ENCODE data around the gene ABCG5.

Gene ABCG5

DNA sequence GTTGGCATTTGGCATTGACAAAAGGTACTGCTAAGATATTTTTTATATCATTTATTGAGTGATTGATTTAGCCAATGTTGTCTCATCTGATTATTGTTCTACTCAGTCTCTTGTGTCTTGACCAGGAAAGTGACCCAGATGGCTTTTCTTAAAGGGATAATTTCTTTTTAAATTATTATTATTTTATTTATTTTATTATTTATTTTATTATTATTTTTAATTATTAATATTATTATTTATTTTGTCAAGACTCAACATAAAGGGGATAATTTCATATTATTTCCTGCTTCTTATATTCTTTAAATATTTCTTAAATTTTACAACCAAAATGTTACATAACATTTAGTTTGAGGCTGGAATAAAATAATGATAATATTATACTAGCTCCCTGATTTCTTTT lies 37.7 kb downstream of the ABCG5 start:
- no peaks in the 10 kb centered on the region for H3K36me3 Mint-ChIP-seq
- no peak overlapping the region for H3K4me3 Mint-ChIP-seq
- DNase-seq (ENCODE audit: low spot score in 2 of 2) = no peak
- H3K9me3 Mint-ChIP-seq = no peaks in the 10 kb centered on the region
- no peak for ATAC-seq
- no peaks in the 10 kb centered on the region for H3K4me1 Mint-ChIP-seq
- no peak overlapping the region for H3K27ac Mint-ChIP-seq

DNA sequence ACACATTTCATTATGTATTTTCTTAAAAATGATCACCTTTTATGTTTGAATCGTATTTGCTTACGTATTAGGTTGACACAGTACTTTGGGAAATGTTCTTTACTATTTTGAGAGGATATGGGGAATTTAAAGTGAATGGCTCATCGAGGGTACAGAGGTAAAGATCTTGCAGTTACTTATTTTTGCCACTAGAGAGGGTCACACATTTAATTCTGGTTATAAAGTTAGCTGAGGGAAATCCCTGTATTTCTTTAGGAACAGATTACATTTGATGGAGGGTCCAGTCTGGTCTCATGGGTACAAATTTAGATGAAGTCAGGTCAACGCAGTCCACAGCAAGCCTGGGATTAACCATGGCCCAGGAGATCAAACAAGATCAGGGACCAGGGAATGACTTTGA lies 40.3 kb downstream of the ABCG5 start:
- DNase-seq (ENCODE audit: low spot score in 2 of 2) (no peak), ATAC-seq (no peak)
- no peaks in the 10 kb centered on the region for H3K9me3 Mint-ChIP-seq
- no peak overlapping the region for H3K27ac Mint-ChIP-seq
- H3K4me1 Mint-ChIP-seq = no peaks in the 10 kb centered on the region
- H3K4me3 Mint-ChIP-seq = no peak overlapping the region
- no peaks in the 10 kb centered on the region for H3K36me3 Mint-ChIP-seq

DNA sequence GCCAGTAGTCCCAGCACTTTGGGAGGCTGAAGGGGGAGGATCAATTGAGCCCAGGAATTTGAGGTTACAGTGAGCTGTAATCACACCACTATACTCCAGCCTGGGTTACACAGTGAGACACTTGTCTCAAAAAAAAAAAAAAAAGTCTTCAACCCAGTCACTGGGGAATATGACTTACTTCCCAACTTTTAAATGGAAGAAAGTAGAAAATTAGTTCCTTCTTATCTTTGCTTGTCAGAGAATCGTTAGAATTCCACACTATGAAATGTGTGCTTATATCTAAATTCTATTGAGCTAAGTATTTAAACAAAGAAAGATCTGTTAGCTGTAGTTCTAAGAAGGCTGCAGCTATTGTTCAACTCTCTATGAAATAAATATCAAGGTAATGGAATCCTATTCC lies 42.4 kb downstream of the ABCG5 start:
- Mint-ChIP-seq H3K9me3 (no peaks in the 10 kb centered on the region), H3K27ac (no peak overlapping the region), H3K4me1 (no peaks in the 10 kb centered on the region), H3K4me3 (no peak overlapping the region), H3K36me3 (peaks cover under 1% of the 10 kb centered on the region)
- ATAC-seq (no peak), DNase-seq (ENCODE audit: low spot score in 2 of 2) (no peak)

DNA sequence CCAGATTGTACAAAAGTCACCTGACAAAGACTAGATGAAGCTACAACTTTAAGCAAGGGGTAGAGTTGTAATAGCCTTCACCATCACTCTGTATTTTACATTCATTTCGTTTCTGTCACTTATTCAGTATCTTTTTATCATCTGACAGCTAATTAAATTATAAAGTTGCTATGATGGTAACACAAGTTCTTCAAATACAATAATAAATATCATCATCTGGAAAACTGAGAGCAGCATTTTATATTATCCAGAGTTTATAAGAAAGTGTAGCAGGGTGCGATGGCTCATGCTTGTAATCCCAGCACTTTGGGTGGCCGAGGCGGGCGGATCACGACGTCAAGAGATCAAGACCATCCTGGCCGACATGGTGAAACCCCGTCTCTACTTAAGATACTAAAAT lies 43.7 kb downstream of the ABCG5 start:
- Mint-ChIP-seq H3K27ac (no peak overlapping the region), H3K4me1 (no peaks in the 10 kb centered on the region)

DNA sequence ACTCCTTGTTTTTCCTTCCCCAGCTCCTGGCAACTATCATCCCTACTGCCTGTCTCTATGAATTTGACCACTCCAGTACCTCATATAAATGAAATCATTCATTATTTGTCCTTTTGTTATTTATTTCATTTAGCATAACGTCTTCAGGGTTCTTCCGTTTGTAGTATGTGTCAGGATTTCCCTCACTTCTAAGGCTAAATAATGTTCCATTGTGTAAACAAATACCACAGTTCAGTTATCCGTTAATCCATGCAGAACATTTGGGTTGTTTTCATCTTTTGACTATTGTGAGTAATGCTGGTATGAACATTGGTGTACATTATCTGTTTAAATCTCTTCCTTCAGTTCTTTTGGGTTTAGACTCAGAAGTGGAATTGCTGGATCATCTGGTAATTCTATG lies 46.0 kb downstream of the ABCG5 start:
- Mint-ChIP-seq H3K27ac (no peak overlapping the region), H3K36me3 (peaks cover 7% of the 10 kb centered on the region)
- no peak for ATAC-seq

More for the DNA sequence above, 43.7 kb downstream of the ABCG5 start:
- ATAC-seq = no peak
- H3K36me3 Mint-ChIP-seq = peaks cover 7% of the 10 kb centered on the region
- H3K9me3 Mint-ChIP-seq = no peaks in the 10 kb centered on the region
- no peak for DNase-seq (ENCODE audit: low spot score in 2 of 2)
- no peak overlapping the region for H3K4me3 Mint-ChIP-seq

DNA sequence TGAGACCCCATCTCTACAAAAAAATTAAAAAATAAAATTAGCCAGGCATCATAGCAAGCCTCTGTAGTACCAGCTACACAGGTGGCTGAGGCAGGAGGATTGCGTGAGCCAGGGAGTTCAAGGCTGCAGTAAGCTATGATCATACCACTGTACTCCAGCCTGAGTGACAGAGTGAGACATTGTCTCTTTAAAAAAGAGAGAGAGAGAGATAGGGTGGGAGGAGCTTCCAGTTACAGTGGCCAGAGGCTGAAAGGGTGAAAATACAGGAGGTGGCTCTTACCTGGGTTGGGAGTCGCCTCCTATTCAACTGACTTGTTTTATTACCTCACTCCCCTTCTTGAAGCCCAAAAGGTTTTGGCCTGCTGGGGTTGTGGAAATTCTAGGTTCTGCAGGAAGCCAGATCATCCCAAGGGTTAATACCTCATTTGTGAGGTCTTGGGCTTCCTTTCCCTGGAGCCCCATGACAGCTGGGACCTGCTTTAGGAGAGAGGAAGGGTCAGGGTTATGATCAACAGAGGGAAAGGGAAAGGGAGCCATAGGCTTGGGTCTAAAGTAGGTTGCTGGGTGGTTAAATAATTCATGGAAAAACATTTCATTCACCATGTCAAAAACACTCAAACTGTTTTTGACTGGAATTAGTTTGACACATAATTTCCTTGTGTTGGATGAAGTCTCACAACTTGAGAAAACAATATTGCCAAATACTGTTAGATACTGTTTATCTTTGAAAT lies 47.4 kb downstream of the ABCG5 start:
- Mint-ChIP-seq H3K9me3 (no peaks in the 10 kb centered on the region), H3K4me3 (no peak overlapping the region), H3K27ac (no peak overlapping the region), H3K36me3 (peaks cover 7% of the 10 kb centered on the region), H3K4me1 (no peaks in the 10 kb centered on the region)
- no peak for DNase-seq (ENCODE audit: low spot score in 2 of 2)
- ATAC-seq = no peak

More for the DNA sequence above, 46.0 kb downstream of the ABCG5 start:
- H3K9me3 Mint-ChIP-seq = no peaks in the 10 kb centered on the region
- no peaks in the 10 kb centered on the region for H3K4me1 Mint-ChIP-seq
- DNase-seq (ENCODE audit: low spot score in 2 of 2) = no peak
- H3K4me3 Mint-ChIP-seq = no peak overlapping the region

DNA sequence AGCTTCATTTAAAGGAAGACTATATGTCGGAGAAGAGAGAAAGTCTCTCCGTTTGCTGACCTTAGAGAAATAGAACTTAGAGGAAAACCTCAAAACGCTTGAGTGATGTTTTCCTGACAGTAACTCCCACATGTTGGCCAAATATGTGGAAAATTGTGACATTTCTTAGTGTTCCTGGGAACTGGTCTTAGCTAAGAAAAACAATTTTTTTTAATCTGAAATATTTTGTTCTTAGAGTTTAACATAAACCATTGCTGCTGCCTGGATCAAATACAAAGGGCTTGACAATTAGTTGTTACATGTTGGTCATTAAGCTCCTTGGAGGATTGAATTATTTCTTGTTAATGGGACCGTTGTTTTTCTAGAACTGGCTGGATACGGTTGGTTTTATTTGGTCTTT lies 48.5 kb downstream of the ABCG5 start:
- Mint-ChIP-seq H3K4me3 (no peak overlapping the region), H3K27ac (no peak overlapping the region), H3K36me3 (peaks cover 7% of the 10 kb centered on the region), H3K4me1 (no peaks in the 10 kb centered on the region), H3K9me3 (no peaks in the 10 kb centered on the region)
- no peak for ATAC-seq
- DNase-seq (ENCODE audit: low spot score in 2 of 2) = no peak

DNA sequence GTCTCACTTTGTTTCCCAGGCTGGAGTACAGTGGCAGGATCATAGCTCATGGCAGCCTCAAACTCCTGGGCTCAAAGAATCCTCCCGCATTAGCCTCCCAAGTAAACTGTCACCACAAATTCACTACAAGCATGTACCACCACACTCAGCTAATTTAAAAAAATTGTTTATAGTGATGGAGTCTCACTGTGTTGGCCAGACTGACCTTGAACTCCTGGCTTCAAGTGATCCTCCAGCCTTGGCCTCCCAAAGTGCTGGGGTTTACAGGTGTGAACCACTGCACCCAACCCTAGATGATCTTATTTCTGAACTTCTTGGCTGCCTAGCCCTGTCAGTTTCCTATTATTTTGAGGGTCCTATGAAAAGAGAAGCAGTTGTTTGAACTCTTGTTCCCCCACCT lies 50.0 kb downstream of the ABCG5 start:
- Mint-ChIP-seq H3K4me1 (no peaks in the 10 kb centered on the region), H3K4me3 (no peak overlapping the region), H3K9me3 (no peaks in the 10 kb centered on the region), H3K36me3 (peaks cover 7% of the 10 kb centered on the region), H3K27ac (no peak overlapping the region)
- ATAC-seq = no peak
- no peak for DNase-seq (ENCODE audit: low spot score in 2 of 2)

DNA sequence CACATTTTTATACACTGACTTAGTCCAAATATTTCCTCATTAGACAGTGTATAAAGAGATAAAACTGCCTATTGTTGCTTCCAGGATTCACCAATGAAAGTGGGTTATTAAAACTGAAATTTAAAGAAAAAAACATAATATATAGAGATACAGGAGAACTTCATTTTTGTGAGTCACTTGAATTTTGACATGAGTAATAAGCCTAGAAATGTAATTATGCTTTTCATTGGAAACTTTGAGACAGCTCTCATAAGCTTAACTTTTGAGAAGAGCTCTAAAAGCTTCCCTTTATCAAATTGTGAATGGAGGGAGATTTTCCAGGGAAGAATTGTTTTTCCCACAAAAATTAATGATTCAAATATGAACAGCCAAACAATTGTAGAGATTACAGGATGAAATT lies 50.7 kb downstream of the ABCG5 start:
- H3K4me3 Mint-ChIP-seq = no peak overlapping the region
- DNase-seq (ENCODE audit: low spot score in 2 of 2) = no peak
- H3K27ac Mint-ChIP-seq = no peak overlapping the region
- H3K9me3 Mint-ChIP-seq = no peaks in the 10 kb centered on the region
- ATAC-seq = no peak
- H3K36me3 Mint-ChIP-seq = peaks cover 7% of the 10 kb centered on the region
- no peaks in the 10 kb centered on the region for H3K4me1 Mint-ChIP-seq

DNA sequence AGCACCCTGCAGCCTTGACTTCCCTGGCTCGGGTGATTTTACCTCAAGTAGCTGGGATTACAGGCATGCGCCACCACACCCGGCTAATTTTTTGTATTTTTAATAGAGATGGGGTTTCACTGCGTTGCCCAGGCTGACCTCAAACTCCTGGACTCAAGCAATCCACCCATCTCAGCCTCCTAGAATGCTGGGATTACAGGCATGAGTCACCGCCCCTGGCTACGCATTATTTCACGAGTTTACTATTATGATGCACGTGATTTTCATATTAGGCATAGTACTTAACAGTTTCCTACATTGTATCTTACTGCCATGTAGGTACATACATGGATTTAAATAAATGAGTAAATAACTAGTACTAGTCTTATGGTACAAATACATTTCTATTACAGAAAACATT lies 60.4 kb downstream of the ABCG5 start:
- H3K27ac Mint-ChIP-seq = no peak overlapping the region
- peaks cover 13% of the 10 kb centered on the region for H3K4me1 Mint-ChIP-seq
- no peaks in the 10 kb centered on the region for H3K9me3 Mint-ChIP-seq
- no peak for ATAC-seq
- no peaks in the 10 kb centered on the region for H3K36me3 Mint-ChIP-seq
- no peak overlapping the region for H3K4me3 Mint-ChIP-seq
- no peak for DNase-seq (ENCODE audit: low spot score in 2 of 2)

DNA sequence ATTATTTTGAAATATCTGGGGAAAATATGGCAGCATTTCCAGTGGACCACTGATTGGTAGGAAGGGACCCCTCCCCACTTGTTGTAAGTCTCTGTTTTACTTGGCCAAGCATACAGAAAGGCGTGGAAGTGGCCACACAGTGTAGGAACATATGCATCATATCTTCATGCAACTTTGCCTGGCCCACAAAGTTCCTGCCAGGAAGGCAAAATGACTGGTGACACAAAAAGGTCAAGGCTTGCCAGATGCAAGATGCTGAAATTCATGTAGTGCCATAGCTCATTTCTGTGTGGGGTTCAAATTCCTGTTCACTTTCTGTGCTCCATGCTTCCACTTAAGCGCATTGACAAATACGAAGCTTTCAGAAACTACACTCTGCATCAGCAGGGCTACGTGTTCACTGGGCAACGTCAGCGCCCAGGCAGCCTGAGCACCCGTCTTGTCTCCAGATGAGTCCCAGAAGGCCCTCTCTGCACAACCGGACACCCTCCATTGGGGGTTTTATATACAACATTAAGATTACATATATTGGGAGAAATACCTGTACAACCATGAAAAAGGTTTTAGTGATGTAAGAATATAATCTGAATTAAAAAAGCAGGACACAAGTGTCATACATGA lies 61.2 kb downstream of the ABCG5 start:
- DNase-seq (ENCODE audit: low spot score in 2 of 2) = no peak
- ATAC-seq = no peak
- no peaks in the 10 kb centered on the region for H3K36me3 Mint-ChIP-seq
- no peaks in the 10 kb centered on the region for H3K9me3 Mint-ChIP-seq
- H3K27ac Mint-ChIP-seq = no peak overlapping the region
- peaks cover 13% of the 10 kb centered on the region for H3K4me1 Mint-ChIP-seq
- H3K4me3 Mint-ChIP-seq = no peak overlapping the region

DNA sequence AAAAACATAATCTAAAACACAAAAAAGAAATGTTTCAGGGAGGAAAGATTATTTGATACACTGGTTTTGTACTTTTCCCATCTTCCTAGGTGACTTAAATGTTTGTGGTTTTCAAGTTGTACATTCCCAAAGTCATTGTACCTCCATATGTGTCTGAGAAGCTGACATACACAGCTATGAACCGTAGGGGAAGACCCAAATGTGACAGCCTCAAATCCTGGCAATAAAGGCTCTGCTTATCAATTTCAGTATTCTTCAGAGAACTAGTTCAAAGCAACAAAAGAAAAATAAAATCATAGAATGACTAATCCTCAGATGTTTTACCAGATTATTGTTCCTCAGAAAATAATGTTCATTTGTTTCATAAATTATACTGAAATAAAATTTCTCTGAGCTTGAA lies 62.3 kb downstream of the ABCG5 start:
- H3K4me3 Mint-ChIP-seq = no peak overlapping the region
- H3K36me3 Mint-ChIP-seq = no peaks in the 10 kb centered on the region
- ATAC-seq (no peak), DNase-seq (ENCODE audit: low spot score in 2 of 2) (no peak)
- H3K4me1 Mint-ChIP-seq = peaks cover 13% of the 10 kb centered on the region
- no peaks in the 10 kb centered on the region for H3K9me3 Mint-ChIP-seq
- no peak overlapping the region for H3K27ac Mint-ChIP-seq

DNA sequence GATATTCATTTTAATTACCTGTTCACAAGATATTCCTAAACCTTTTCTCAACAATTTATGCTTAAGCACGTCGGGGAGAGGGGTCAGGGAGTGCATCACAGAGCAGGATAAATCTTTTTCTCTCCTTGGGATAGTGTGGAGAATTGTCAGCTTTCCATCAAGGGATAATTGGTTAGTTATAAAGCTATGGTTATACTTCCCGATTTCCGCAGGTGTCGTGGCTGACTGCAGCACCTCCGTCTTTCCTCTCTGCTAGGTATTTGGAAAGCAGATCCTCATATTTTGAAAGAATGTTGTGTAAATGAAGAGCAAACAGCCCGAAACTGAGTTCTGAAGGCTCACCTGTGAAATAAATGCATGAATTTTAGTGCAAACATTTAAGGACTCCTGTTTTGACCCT lies 64.0 kb downstream of the ABCG5 start:
- Mint-ChIP-seq H3K4me3 (peak overlapping the region; percentile 99), H3K4me1 (peaks cover 13% of the 10 kb centered on the region)

DNA sequence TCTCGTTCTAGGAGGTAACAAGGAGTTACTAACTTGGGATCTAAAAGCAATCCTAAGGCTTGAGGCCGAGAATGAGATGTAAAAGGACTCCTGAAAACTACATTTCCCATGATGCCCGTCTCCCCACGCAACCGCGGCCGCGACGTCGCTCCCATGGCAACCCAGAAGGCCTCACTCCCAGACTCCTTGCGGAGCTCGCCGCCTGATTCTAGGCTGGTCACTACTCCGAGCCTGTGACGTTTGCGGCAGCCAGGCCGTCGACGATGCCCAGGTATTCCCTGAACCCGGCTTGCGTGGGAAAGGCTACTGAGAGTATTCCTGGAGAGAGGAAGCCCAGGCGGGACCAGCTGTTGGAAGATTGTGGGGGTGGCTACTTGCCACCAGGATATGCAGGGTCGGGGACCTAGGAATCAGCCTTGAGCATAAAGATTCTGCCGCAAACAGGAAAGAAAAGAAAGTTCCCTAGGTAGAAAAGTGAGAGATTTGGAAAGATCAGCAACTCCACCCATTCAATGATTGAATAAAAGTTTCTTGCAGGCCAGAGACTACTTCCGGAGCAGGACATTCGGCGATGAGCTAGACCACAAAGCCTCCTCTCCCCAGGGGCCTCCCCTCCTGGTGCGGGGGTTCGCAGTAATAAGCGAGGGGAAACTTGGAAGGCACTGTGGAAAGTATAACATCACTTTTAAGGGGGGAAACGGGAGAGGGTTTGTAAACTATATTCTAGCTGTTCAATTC lies 64.6 kb downstream of the ABCG5 start, which contains the start of gene DYNC2LI1:
DYNC2LI1 (plus strand) TSS at position 164 of the 738 bp plus-strand sequence; CDS start at position 264, 100 bp downstream.
- peak; percentile 99 for ATAC-seq
- Mint-ChIP-seq H3K4me1 (peaks cover 13% of the 10 kb centered on the region), H3K4me3 (peak within 1 kb of the TSS; percentile 99), H3K9me3 (no peaks in the 10 kb centered on the region), H3K36me3 (no peaks in the 10 kb centered on the region), H3K27ac (peak within 1 kb of the TSS; percentile 95)
- peak; percentile 62 to 87 for DNase-seq (ENCODE audit: low spot score in 2 of 2)

More for the DNA sequence above, 64.0 kb downstream of the ABCG5 start:
- no peak for DNase-seq (ENCODE audit: low spot score in 2 of 2)
- peak overlapping the region; percentile 95 for H3K27ac Mint-ChIP-seq
- H3K36me3 Mint-ChIP-seq = no peaks in the 10 kb centered on the region
- no peak for ATAC-seq
- no peaks in the 10 kb centered on the region for H3K9me3 Mint-ChIP-seq

DNA sequence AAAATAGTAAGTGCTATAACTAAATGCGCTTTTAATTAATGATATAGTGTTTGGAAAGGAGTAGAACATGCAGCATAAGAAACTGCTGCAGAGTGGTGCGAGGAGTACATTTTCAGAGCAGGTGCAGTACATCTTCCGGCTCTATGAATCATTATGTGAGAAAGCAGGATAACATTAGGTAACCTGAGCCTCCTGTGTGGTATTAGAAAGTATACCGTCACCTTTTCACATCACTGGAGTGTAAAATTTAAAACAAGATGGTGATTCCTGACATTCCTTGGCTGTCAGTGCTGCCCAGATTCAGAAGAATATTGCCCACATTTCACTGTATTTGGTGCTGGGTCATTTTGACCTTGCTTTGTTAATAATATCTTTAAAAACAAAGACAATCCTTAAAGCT lies 72.6 kb downstream of the ABCG5 start:
- Mint-ChIP-seq H3K4me1 (no peaks in the 10 kb centered on the region), H3K36me3 (no peaks in the 10 kb centered on the region), H3K4me3 (no peak overlapping the region), H3K27ac (no peak overlapping the region), H3K9me3 (no peaks in the 10 kb centered on the region)
- ATAC-seq = no peak
- DNase-seq (ENCODE audit: low spot score in 2 of 2) = no peak

Data from stimulated activated effector memory CD8-positive, alpha-beta T cell treated with anti-CD3 and anti-CD28 coated beads, Interleukin-12 subunit alpha, Interleukin-12 subunit beta, amount 100 ng/mL, for 72 hours (primary cell).